Trophoblast cell (in vitro differentiated cells and primary cell): ENCODE measurements around the gene ISCU. TPM values are rescaled to one million over a fixed set of nuclear protein-coding genes. Genes with fewer than 3 reads are reported as not detected.

Experiments used
- DNase-seq, 2 donors: peaks; one replicate each; pipeline ENCODE4 v3.0.0-alpha.2; 2016
- H2AFZ ChIP-seq: 2 replicates; pipeline ENCODE4 v1.6.1; 2013; ENCODE audit warnings: low read length, moderate library complexity, mild to moderate bottlenecking; ENCODE audit not compliant: insufficient read depth, poor library complexity
- H2AK5ac ChIP-seq: 2 replicates; pipeline ENCODE4 v1.6.1; 2013; ENCODE audit warnings: mild to moderate bottlenecking, low read length
- H2BK120ac ChIP-seq: 2 replicates; pipeline ENCODE4 v1.6.1; 2013; ENCODE audit warnings: low read length, mild to moderate bottlenecking, moderate library complexity; ENCODE audit not compliant: insufficient read depth, poor library complexity
- H2BK12ac ChIP-seq: 2 replicates; pipeline ENCODE4 v1.6.1; 2013; ENCODE audit warnings: mild to moderate bottlenecking, low read length, moderate library complexity
- H2BK5ac ChIP-seq: 2 replicates; pipeline ENCODE4 v1.6.1; 2013; ENCODE audit warnings: low read length, low read depth, moderate library complexity, mild to moderate bottlenecking; ENCODE audit not compliant: poor library complexity
- H3K14ac ChIP-seq: 2 replicates; pipeline ENCODE4 v1.6.1; 2013; ENCODE audit warnings: mild to moderate bottlenecking, low read length
- H3K18ac ChIP-seq: 2 replicates; pipeline ENCODE4 v1.6.1; 2013; ENCODE audit warnings: mild to moderate bottlenecking, low read length
- H3K23ac ChIP-seq: 2 replicates; pipeline ENCODE4 v1.6.1; 2013; ENCODE audit warnings: low read length
- H3K27ac ChIP-seq: 2 replicates; pipeline ENCODE4 v1.5.1; 2013; ENCODE audit warnings: low read depth, mild to moderate bottlenecking, inconsistent platforms, low read length, moderate library complexity
- H3K27me3 ChIP-seq: 2 replicates; pipeline ENCODE4 v1.6.1; 2013; ENCODE audit warnings: inconsistent platforms, mild to moderate bottlenecking, low read length, moderate library complexity; ENCODE audit not compliant: insufficient read depth
- H3K36me3 ChIP-seq, 2 experiments: 1 replicate in 1 of 2; 2 replicates in 1 of 2; pipeline ENCODE4 v1.6.1; 2013; ENCODE audit warnings: low read length in 2 of 2, mild to moderate bottlenecking in 2 of 2, moderate library complexity in 1 of 2; ENCODE audit not compliant: insufficient read depth in 2 of 2, control insufficient read depth in 1 of 2
- H3K4ac ChIP-seq: 2 replicates; pipeline ENCODE4 v1.6.1; 2013; ENCODE audit warnings: low read depth, mild to moderate bottlenecking, low read length, moderate library complexity
- H3K4me1 ChIP-seq, 2 experiments: 1 replicate in 1 of 2; 2 replicates in 1 of 2; pipeline ENCODE4 v1.6.1; 2013; ENCODE audit warnings: low read length in 2 of 2, mild to moderate bottlenecking in 2 of 2, moderate library complexity in 1 of 2; ENCODE audit not compliant: insufficient read depth in 2 of 2, control insufficient read depth in 1 of 2
- H3K4me2 ChIP-seq: 2 replicates; pipeline ENCODE4 v1.6.1; 2013; ENCODE audit warnings: inconsistent platforms, mild to moderate bottlenecking, low read length, moderate library complexity
- H3K4me3 ChIP-seq: 2 replicates; pipeline ENCODE4 v1.5.1; 2013; ENCODE audit warnings: mild to moderate bottlenecking, low read depth, low read length, inconsistent platforms
- H3K79me1 ChIP-seq: one replicate; pipeline ENCODE4 v1.6.1; 2013; ENCODE audit warnings: low read length
- H3K79me2 ChIP-seq: 2 replicates; pipeline ENCODE4 v1.6.1; 2013; ENCODE audit warnings: low read length, mild to moderate bottlenecking; ENCODE audit not compliant: control insufficient read depth, insufficient read depth, poor library complexity
- H3K9ac ChIP-seq: 2 replicates; pipeline ENCODE4 v1.6.1; 2013; ENCODE audit warnings: mild to moderate bottlenecking, low read length
- H3K9me3 ChIP-seq: 2 replicates; pipeline ENCODE4 v1.6.1; 2013; ENCODE audit warnings: low read depth, mild to moderate bottlenecking, control low read depth, inconsistent platforms, low read length; ENCODE audit not compliant: insufficient read depth
- H4K12ac ChIP-seq: 2 replicates; pipeline ENCODE4 v1.6.1; 2013; ENCODE audit warnings: low read depth, mild to moderate bottlenecking, low read length, moderate library complexity
- H4K8ac ChIP-seq: 2 replicates; pipeline ENCODE4 v1.6.1; 2013; ENCODE audit warnings: low read depth, mild to moderate bottlenecking, low read length, moderate library complexity
- H4K91ac ChIP-seq: one replicate; pipeline ENCODE4 v1.6.1; 2013; ENCODE audit warnings: low read depth, mild to moderate bottlenecking, low read length, moderate library complexity
- WGBS: extraction: QIAGEN DNeasy Blood & Tissue Kit; methylation state at CpG from one replicate; pipeline ENCODE4 v1.1.7; 2013; ENCODE audit warnings: missing lambda C conversion rate; ENCODE audit not compliant: insufficient read length, insufficient coverage; ENCODE audit errors: extremely low coverage; 5-methylcytosine and 5-hydroxymethylcytosine counted together
- polyA plus RNA-seq: library from polyadenylated mRNA; stranded (reverse); fragments of 200-250 nt; gene quantifications from 2 replicates; pipeline ENCODE4 v1.2.3, GENCODE V29; 2013

ISCU gene
- polyA plus RNA-seq, result 154 and 158 TPM in 2 replicates

- H3K27ac ChIP-seq, result peak within 1 kb of the TSS; percentile 90
These were observed at the start of gene ISCU for GRCh38 chr12:108562348-108563135. ISCU (plus strand) TSS chr12:108562596; CDS start chr12:108562623, 27 bp downstream.

GRCh38 chr12:108514468-108514972 is 47.9 kb upstream of the ISCU start:
- peak overlapping the region; percentile 93 for H2AFZ ChIP-seq
- peak overlapping the region; percentile 61 for H4K8ac ChIP-seq
- H2BK12ac ChIP-seq, result no peak overlapping the region
- peaks cover 23 to 24% of the 10 kb centered on the region in 2 experiments for H3K36me3 ChIP-seq
- no peaks in the 10 kb centered on the region for H3K9me3 ChIP-seq
- H4K12ac ChIP-seq, result no peak overlapping the region
- no CpG with 5 or more reads among the region's 19 CpGs for WGBS
- H3K79me1 ChIP-seq, result peaks cover 5% of the 10 kb centered on the region
- H3K4me3 ChIP-seq, result no peak overlapping the region
- no peak overlapping the region for H3K27ac ChIP-seq
- no peak overlapping the region for H2BK5ac ChIP-seq
- H3K4me1 ChIP-seq, result peaks cover 8 to 9% of the 10 kb centered on the region in 2 experiments
- H3K4ac ChIP-seq, result no peak overlapping the region
- H3K14ac ChIP-seq, result no peak overlapping the region
- no peak overlapping the region for H2BK120ac ChIP-seq
- DNase-seq, result no peak
- no peak overlapping the region for H4K91ac ChIP-seq
- H3K23ac ChIP-seq, result no peak overlapping the region
- no peak overlapping the region for H2AK5ac ChIP-seq
- no peak overlapping the region for H3K18ac ChIP-seq
- no peaks in the 10 kb centered on the region for H3K27me3 ChIP-seq
- H3K4me2 ChIP-seq, result peak overlapping the region; percentile 94
- H3K9ac ChIP-seq, result no peak overlapping the region
- peaks cover 5% of the 10 kb centered on the region for H3K79me2 ChIP-seq

More at GRCh38 chr12:108562348-108563135, at the start of gene ISCU:
- peak; percentile 99 to 100 for DNase-seq
- peak within 1 kb of the TSS; percentile 87 for H3K4ac ChIP-seq
- peak within 1 kb of the TSS; percentile 47 for H2BK12ac ChIP-seq
- peak within 1 kb of the TSS; percentile 91 for H2BK120ac ChIP-seq
- H3K9ac ChIP-seq, result peak within 1 kb of the TSS; percentile 92
- peak within 1 kb of the TSS; percentile 93 for H3K18ac ChIP-seq
- peak within 1 kb of the TSS; percentile 88 for H4K12ac ChIP-seq
- H3K23ac ChIP-seq, result no peak within 1 kb of the TSS
- no CpG with 5 or more reads among the region's 72 CpGs for WGBS
- no peaks in the 10 kb centered on the region for H3K27me3 ChIP-seq
- H4K8ac ChIP-seq, result peak within 1 kb of the TSS; percentile 100
- H2AFZ ChIP-seq, result peak within 1 kb of the TSS; percentile 87
- H3K4me2 ChIP-seq, result peak within 1 kb of the TSS; percentile 95
- peaks cover 6 to 15% of the 10 kb centered on the region in 2 experiments for H3K4me1 ChIP-seq
- peaks cover 2% of the 10 kb centered on the region for H3K9me3 ChIP-seq
- peaks cover 29% of the 10 kb centered on the region for H3K79me2 ChIP-seq
- H3K36me3 ChIP-seq, result peaks cover 18 to 43% of the 10 kb centered on the region in 2 experiments
- H3K79me1 ChIP-seq, result peaks cover 31% of the 10 kb centered on the region
- peak within 1 kb of the TSS; percentile 74 for H2AK5ac ChIP-seq
- peak within 1 kb of the TSS; percentile 96 for H2BK5ac ChIP-seq
- peak within 1 kb of the TSS; percentile 94 for H3K4me3 ChIP-seq
- peak within 1 kb of the TSS; percentile 95 for H3K14ac ChIP-seq
- peak within 1 kb of the TSS; percentile 89 for H4K91ac ChIP-seq

- H2AFZ ChIP-seq, result peak within 1 kb of the TSS; percentile 93
- peak within 1 kb of the TSS; percentile 50 for H2BK5ac ChIP-seq
- peak within 1 kb of the TSS; percentile 90 for H3K4me3 ChIP-seq
- H3K27me3 ChIP-seq, result no peaks in the 10 kb centered on the region
- peak within 1 kb of the TSS; percentile 89 for H3K18ac ChIP-seq
- H2AK5ac ChIP-seq, result peak within 1 kb of the TSS; percentile 39
- WGBS, result no CpG with 5 or more reads among the region's 67 CpGs
- no peak within 1 kb of the TSS for H2BK12ac ChIP-seq
- peak within 1 kb of the TSS; percentile 94 for H3K4me2 ChIP-seq
- DNase-seq, result peak; percentile 99
- no peak within 1 kb of the TSS for H3K27ac ChIP-seq
- peak within 1 kb of the TSS; percentile 95 for H4K8ac ChIP-seq
- H3K4ac ChIP-seq, result peak within 1 kb of the TSS; percentile 83
- peaks cover 5% of the 10 kb centered on the region for H3K79me1 ChIP-seq
- H3K9ac ChIP-seq, result peak within 1 kb of the TSS; percentile 91
- H3K14ac ChIP-seq, result peak within 1 kb of the TSS; percentile 84
- H3K9me3 ChIP-seq, result no peaks in the 10 kb centered on the region
- H4K91ac ChIP-seq, result peak within 1 kb of the TSS; percentile 78
- peaks cover 8 to 9% of the 10 kb centered on the region in 2 experiments for H3K4me1 ChIP-seq
- H3K79me2 ChIP-seq, result peaks cover 5% of the 10 kb centered on the region
- H4K12ac ChIP-seq, result peak within 1 kb of the TSS; percentile 86
- H2BK120ac ChIP-seq, result peak within 1 kb of the TSS; percentile 79
- peaks cover 28% of the 10 kb centered on the region in 2 experiments for H3K36me3 ChIP-seq
- no peak within 1 kb of the TSS for H3K23ac ChIP-seq
These were observed 47.2 kb upstream of the ISCU start, which contains the start of gene FICD for GRCh38 chr12:108514973-108515814. FICD (plus strand) TSS chr12:108515277; CDS start chr12:108516973, 1,696 bp downstream.

- H3K79me2 ChIP-seq, result peaks cover 5% of the 10 kb centered on the region
- no CpG with 5 or more reads among the region's 5 CpGs for WGBS
- no peaks in the 10 kb centered on the region for H3K9me3 ChIP-seq
- H3K9ac ChIP-seq, result no peak overlapping the region
- H2AK5ac ChIP-seq, result no peak overlapping the region
- H3K14ac ChIP-seq, result no peak overlapping the region
- H3K27me3 ChIP-seq, result no peaks in the 10 kb centered on the region
- H3K23ac ChIP-seq, result no peak overlapping the region
- no peak overlapping the region for H4K12ac ChIP-seq
- DNase-seq, result no peak
- H2AFZ ChIP-seq, result no peak overlapping the region
- H4K8ac ChIP-seq, result no peak overlapping the region
- peaks cover 5% of the 10 kb centered on the region for H3K79me1 ChIP-seq
- no peak overlapping the region for H2BK12ac ChIP-seq
- H3K27ac ChIP-seq, result no peak overlapping the region
- no peak overlapping the region for H2BK5ac ChIP-seq
- no peak overlapping the region for H3K18ac ChIP-seq
- H4K91ac ChIP-seq, result peak overlapping the region; percentile 78
- H3K4me3 ChIP-seq, result no peak overlapping the region
- H3K4me1 ChIP-seq, result peaks cover 8 to 9% of the 10 kb centered on the region in 2 experiments
- peak overlapping the region; percentile 94 for H3K4me2 ChIP-seq
- H3K4ac ChIP-seq, result no peak overlapping the region
- no peak overlapping the region for H2BK120ac ChIP-seq
- H3K36me3 ChIP-seq, result peaks cover 30 to 33% of the 10 kb centered on the region in 2 experiments
These were observed 46.5 kb upstream of the ISCU start for GRCh38 chr12:108515916-108516315.
